Suprapubic skin (tissue), 4 donors: ENCODE results near the gene CFD. TPM values are rescaled to one million over a fixed set of nuclear protein-coding genes. Genes with fewer than 3 reads are reported as not detected.
A peak's percentile ranks its signal among the peaks of the same experiment; 100 is the strongest.

ENCODE experiments used
- DNase-seq, 2 donors: peaks; one replicate each; pipeline ENCODE4 v3.0.0-alpha.2; 2019; ENCODE audit warnings: low spot score in 2 of 2
- H3K27ac ChIP-seq: fragments of 200-600 bp; sonication (generic); one replicate; pipeline ENCODE4 v1.5.1; 2019
- H3K27me3 ChIP-seq: fragments of 200-600 bp; sonication (generic); one replicate; pipeline ENCODE4 v1.5.1; 2019
- H3K36me3 ChIP-seq: fragments of 200-600 bp; sonication (generic); one replicate; pipeline ENCODE4 v1.5.1; 2019
- H3K4me1 ChIP-seq: fragments of 200-600 bp; sonication (generic); one replicate; pipeline ENCODE4 v1.5.1; 2019
- H3K4me3 ChIP-seq: fragments of 200-600 bp; sonication (generic); one replicate; pipeline ENCODE4 v1.5.1; 2019; ENCODE audit warnings: mild to moderate bottlenecking
- H3K9me3 ChIP-seq: fragments of 200-600 bp; sonication (generic); one replicate; pipeline ENCODE4 v1.5.1; 2019
- CTCF ChIP-seq, 2 donors: fragments of 200-600 bp in 1 of 2; fragments of 450-650 bp in 1 of 2; sonication (generic) in 1 of 2; IDR thresholded peaks; one replicate each; pipeline ENCODE4 v1.5.1; 2016 to 2019; ENCODE audit warnings: antibody characterized with exemption in 2 of 2, mild to moderate bottlenecking in 1 of 2, moderate library complexity in 1 of 2
- EP300 ChIP-seq: sonication (generic); formaldehyde crosslinking; IDR thresholded peaks from one replicate; pipeline ENCODE4 v1.6.1; 2017; ENCODE audit warnings: antibody characterized with exemption
- POLR2A ChIP-seq, 2 donors: fragments of 450-650 bp; IDR thresholded peaks; one replicate each; pipeline ENCODE4 v1.6.1; 2017; ENCODE audit warnings: antibody characterized with exemption in 2 of 2, mild to moderate bottlenecking in 2 of 2, moderate library complexity in 2 of 2
- POLR2AphosphoS5 ChIP-seq, 3 donors: sonication (generic); formaldehyde crosslinking; IDR thresholded peaks; one replicate each; pipeline ENCODE4 v1.6.1; 2017; ENCODE audit warnings: antibody characterized with exemption in 3 of 3
- WGBS: methylation state at CpG from one replicate; pipeline ENCODE4 v1.1.5; 2018; 5-methylcytosine and 5-hydroxymethylcytosine counted together
- total RNA-seq, 4 donors: library from RNA; depleted of rRNA; stranded (reverse); fragments of >200 nt; gene quantifications; one replicate each; pipeline ENCODE4 v1.1.0, GENCODE V29; 2016

The CFD gene
- total RNA-seq, 4 donors from 2014 or later: 195 to 332 (median 294) TPM

GRCh38 chr19:843180-843835 is 16.2 kb upstream of the CFD start:
- H3K27me3 ChIP-seq: peaks cover 57% of the 10 kb centered on the region
- no peaks in the 10 kb centered on the region for H3K36me3 ChIP-seq
- H3K4me3 ChIP-seq: peak overlapping the region; percentile 33
- 0% methylated on average over 14 of the region's 46 CpGs for WGBS
- no peak for TF ChIP-seq POLR2AphosphoS5 (IDR thresholded peaks at IDR 0.05)
- no peak for TF ChIP-seq CTCF (IDR thresholded peaks at IDR 0.05)
- TF ChIP-seq EP300: no peak
- no peak for TF ChIP-seq POLR2A (IDR thresholded peaks at IDR 0.05)
- H3K27ac ChIP-seq: no peak overlapping the region
- no peaks in the 10 kb centered on the region for H3K9me3 ChIP-seq
- peak in 1 of 2 donors; percentile 80 for DNase-seq
- H3K4me1 ChIP-seq: peaks cover 23% of the 10 kb centered on the region

- no peaks in the 10 kb centered on the region for H3K36me3 ChIP-seq
- no CpG with 5 or more reads among the region's 70 CpGs for WGBS
- TF ChIP-seq POLR2AphosphoS5 (IDR thresholded peaks at IDR 0.05) (no peak), EP300 (no peak), CTCF (IDR thresholded peaks at IDR 0.05) (no peak), POLR2A (IDR thresholded peaks at IDR 0.05) (no peak)
- DNase-seq: peak in 1 of 2 donors; percentile 72
- peaks cover 59% of the 10 kb centered on the region for H3K27me3 ChIP-seq
- peaks cover 27% of the 10 kb centered on the region for H3K4me1 ChIP-seq
- no peaks in the 10 kb centered on the region for H3K9me3 ChIP-seq
- no peak overlapping the region for H3K27ac ChIP-seq
- H3K4me3 ChIP-seq: peak overlapping the region; percentile 33
Measured at GRCh38 chr19:843836-844545, 15.5 kb upstream of the CFD start.

- DNase-seq: no peak
- no peak overlapping the region for H3K4me3 ChIP-seq
- H3K27me3 ChIP-seq: peaks cover 56% of the 10 kb centered on the region
- no peaks in the 10 kb centered on the region for H3K36me3 ChIP-seq
- TF ChIP-seq POLR2AphosphoS5 (IDR thresholded peaks at IDR 0.05): no peak
- TF ChIP-seq EP300: no peak
- no peak for TF ChIP-seq POLR2A (IDR thresholded peaks at IDR 0.05)
- TF ChIP-seq CTCF (IDR thresholded peaks at IDR 0.05): no peak
- WGBS: 48% methylated on average over 3 of the region's 11 CpGs
- H3K27ac ChIP-seq: no peak overlapping the region
- H3K9me3 ChIP-seq: no peaks in the 10 kb centered on the region
- peaks cover 27% of the 10 kb centered on the region for H3K4me1 ChIP-seq
Measured at GRCh38 chr19:844546-844971, 14.9 kb upstream of the CFD start.

- TF ChIP-seq EP300 (no peak), POLR2A (IDR thresholded peaks at IDR 0.05) (no peak), CTCF (IDR thresholded peaks at IDR 0.05) (no peak), POLR2AphosphoS5 (IDR thresholded peaks at IDR 0.05) (no peak)
- Histone ChIP-seq H3K27ac (no peak overlapping the region), H3K36me3 (no peaks in the 10 kb centered on the region), H3K4me1 (peaks cover 35% of the 10 kb centered on the region), H3K4me3 (no peak overlapping the region), H3K9me3 (no peaks in the 10 kb centered on the region), H3K27me3 (peaks cover 49% of the 10 kb centered on the region)
- WGBS: 44% methylated on average over 23 of the region's 37 CpGs
- no peak for DNase-seq
Measured at GRCh38 chr19:845707-846521, 13.6 kb upstream of the CFD start.
